Measurements from ENCODE around the gene MAP4K3. TPM values are rescaled to one million over a fixed set of nuclear protein-coding genes. Genes with fewer than 3 reads are reported as not detected.

The MAP4K3 gene
- total RNA-seq (2014; rRNA removed; shearing (Covaris generic)), result 68.4 and 73.1 TPM in 2 replicates
- polyA plus RNA-seq (2015; cell fraction: cytosol; rRNA removed), result 25.8 and 39.0 TPM in 2 replicates
- 45.6 and 68.0 TPM in 2 replicates for polyA plus RNA-seq (2015; cell fraction: nucleus; rRNA removed)

DNA sequence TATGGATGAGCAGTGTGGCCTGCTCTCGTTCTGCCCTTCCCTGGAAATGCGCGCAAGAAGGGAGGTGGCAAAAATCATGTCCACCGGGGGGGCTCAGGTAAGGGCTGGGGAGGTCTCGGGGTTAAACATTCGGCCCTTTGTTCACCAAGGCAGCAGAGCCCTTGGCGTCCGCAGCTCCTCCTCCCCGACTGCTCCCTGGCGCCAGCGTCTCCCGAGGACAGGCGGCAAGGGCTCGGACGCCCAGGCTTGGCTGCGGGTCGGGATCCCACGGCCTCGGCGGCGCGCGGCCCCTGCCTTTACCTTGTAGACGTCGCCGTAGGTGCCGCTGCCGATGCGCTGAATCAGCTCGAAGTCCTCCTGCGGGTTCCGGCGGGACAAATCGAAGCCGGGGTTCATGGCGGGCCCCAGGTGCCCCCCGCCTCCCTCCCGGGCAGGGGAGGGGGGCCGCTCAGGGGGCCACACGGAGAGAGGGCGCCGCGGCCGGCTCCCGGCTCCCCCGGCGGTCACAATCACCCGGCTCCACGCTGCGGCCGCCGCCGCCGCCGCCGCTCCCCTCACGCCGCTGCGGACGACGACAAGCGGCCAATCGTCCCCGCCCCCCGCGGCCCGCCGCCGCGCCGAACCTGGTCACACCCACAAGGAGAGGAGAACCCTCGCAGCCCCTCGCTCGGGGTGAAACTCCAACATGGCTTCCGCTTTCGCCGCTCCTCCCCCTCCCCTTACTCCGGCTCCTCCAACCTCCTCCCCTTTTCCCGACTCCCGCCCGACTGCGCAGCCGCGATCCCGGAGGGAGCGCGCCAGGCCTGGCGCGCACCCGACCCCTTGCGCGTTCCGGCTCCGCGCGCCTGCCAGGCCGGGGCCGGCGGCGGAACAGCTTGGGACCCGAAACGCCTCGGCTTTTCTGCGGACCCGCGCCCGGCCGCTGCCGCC lies at the start of gene MAP4K3:
Gene MAP4K3 (minus strand): TSS at position 694 of the 930 bp plus-strand sequence. CDS start 298 bp downstream, at position 396.
- in situ Hi-C loops (cut with HindIII; ENCODE audit: low pct_unique_long_range_greater_than_20kb, low sequenced_read_pairs), result no loop called here
- DNase-seq (ENCODE audit: low read depth, low spot score), result peak; percentile 98

DNA sequence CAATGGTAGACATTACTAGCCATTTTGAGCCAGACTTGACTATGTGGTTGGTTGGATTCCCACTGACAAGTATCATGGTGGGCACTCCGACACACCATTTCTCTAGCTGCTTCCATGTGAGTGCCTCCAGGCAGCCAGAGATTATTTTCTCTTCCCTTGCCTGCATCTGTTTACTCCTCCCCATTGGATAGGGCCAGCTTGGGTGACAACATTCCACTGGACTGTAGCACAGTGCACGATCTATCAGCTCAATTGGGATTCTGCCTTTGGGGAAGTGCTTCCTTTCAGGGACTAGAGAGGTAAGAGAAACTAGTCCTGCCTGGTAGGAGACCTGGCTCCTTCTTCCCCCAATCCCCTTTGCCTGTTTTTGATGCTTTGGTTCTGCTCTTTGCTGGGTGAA lies 49.0 kb upstream of the MAP4K3 start:
- in situ Hi-C loops (cut with HindIII; ENCODE audit: low pct_unique_long_range_greater_than_20kb, low sequenced_read_pairs), result no loop called here
- DNase-seq (ENCODE audit: low read depth, low spot score), result peak; percentile 37

GRCh38 chr2:39484620-39485495 lies 47.8 kb upstream of the MAP4K3 start:
- in situ Hi-C loops (cut with HindIII; ENCODE audit: low pct_unique_long_range_greater_than_20kb, low sequenced_read_pairs), result no loop called here
- DNase-seq (ENCODE audit: low read depth, low spot score), result no peak

- in situ Hi-C loops (cut with HindIII; ENCODE audit: low pct_unique_long_range_greater_than_20kb, low sequenced_read_pairs), result no loop called here
- DNase-seq (ENCODE audit: low read depth, low spot score), result no peak
Measured at GRCh38 chr2:39484206-39484605, 47.1 kb upstream of the MAP4K3 start.

DNA sequence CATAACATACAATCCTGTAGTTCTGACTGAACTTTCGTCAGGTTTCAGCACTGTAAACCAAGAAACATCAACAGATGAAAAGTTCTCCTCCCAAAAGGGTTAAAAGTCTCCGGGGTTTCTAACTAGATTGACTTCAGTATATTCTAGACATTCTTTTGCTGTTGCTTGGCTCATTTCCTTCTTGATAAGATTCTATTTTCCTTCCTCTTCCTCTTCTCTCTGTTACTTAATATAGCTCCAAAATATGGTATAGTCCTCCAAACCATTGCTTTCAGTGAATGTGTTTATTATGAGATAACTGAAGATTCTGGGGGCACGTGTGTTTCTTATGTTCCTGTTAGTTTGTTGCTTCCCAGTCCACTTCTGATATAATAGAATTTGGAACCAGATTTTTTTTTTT lies 46.4 kb upstream of the MAP4K3 start:
- DNase-seq (ENCODE audit: low read depth, low spot score), result no peak
- in situ Hi-C loops (cut with HindIII; ENCODE audit: low pct_unique_long_range_greater_than_20kb, low sequenced_read_pairs), result no loop called here

DNA sequence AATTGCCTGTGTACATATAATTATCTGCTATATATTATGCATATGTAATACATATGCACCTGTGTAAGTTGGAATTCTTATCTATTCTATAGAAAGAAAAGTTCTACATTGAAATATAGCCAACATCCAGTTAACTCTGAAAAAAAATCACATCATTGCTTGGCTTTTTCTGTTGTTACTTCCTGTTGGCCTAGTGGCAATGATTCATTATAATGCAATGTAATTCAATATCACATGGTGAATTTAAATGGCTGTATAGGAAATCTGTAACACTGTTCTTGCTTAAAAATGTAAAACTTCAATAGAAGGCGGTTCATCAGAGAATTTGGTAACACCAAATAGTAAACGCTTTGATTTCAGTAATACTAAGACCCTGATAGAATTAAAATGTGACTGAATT lies 44.5 kb upstream of the MAP4K3 start:
- DNase-seq (ENCODE audit: low read depth, low spot score), result peak; percentile 53
- in situ Hi-C loops (cut with HindIII; ENCODE audit: low pct_unique_long_range_greater_than_20kb, low sequenced_read_pairs), result no loop called here

GRCh38 chr2:39479696-39480095 lies 42.6 kb upstream of the MAP4K3 start:
- DNase-seq (ENCODE audit: low read depth, low spot score), result no peak
- in situ Hi-C loops (cut with HindIII; ENCODE audit: low pct_unique_long_range_greater_than_20kb, low sequenced_read_pairs), result no loop called here

- no peak for DNase-seq (ENCODE audit: low read depth, low spot score)
- in situ Hi-C loops (cut with HindIII; ENCODE audit: low pct_unique_long_range_greater_than_20kb, low sequenced_read_pairs), result no loop called here
Measured at GRCh38 chr2:39479053-39479670, 42.1 kb upstream of the MAP4K3 start.

DNA sequence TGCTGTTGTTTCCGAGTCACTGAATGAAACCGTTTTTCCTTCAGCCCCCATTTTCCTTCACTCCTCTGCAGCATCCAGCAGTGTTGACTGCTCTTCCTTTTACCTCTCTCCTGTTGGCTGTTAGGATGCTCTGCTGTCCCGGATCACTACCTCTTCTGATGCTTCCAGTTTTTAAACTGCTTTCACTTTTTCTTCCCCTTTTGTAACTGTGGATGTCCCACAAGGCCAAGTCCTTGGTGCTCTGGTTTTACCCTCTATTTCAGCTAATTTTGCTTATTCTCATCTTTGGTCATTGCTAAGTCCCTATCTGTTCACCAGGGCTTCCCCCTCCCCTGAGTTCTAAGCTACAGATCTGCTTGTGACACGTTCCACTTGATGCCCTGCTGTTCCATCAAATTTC lies 39.4 kb upstream of the MAP4K3 start:
- DNase-seq (ENCODE audit: low read depth, low spot score), result no peak
- in situ Hi-C loops (cut with HindIII; ENCODE audit: low pct_unique_long_range_greater_than_20kb, low sequenced_read_pairs), result no loop called here

GRCh38 chr2:39475006-39475405 lies 37.9 kb upstream of the MAP4K3 start:
- in situ Hi-C loops (cut with HindIII; ENCODE audit: low pct_unique_long_range_greater_than_20kb, low sequenced_read_pairs), result no loop called here
- DNase-seq (ENCODE audit: low read depth, low spot score), result no peak

- in situ Hi-C loops (cut with HindIII; ENCODE audit: low pct_unique_long_range_greater_than_20kb, low sequenced_read_pairs), result no loop called here
- DNase-seq (ENCODE audit: low read depth, low spot score), result no peak
Measured at GRCh38 chr2:39470580-39470979, 33.5 kb upstream of the MAP4K3 start.

DNA sequence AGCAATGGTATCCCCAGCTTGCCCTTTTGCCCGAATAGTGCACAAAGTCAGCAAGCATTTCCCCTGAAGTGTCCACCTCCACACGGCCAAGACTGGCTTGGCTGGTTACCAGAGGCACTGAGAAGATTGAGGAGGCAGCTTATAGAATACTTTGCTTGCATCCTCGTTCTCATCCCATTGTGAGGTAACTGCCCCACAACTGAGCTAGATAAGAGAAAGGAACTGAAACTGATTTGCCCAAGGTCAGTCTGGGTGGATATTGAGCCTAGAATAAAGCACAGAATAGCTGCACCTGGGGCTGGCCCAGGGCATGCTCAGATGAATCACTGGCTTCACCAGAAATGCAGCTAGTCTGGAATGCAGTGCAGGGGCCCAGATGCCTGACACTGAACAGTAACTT lies 32.7 kb upstream of the MAP4K3 start:
- in situ Hi-C loops (cut with HindIII; ENCODE audit: low pct_unique_long_range_greater_than_20kb, low sequenced_read_pairs), result no loop called here
- DNase-seq (ENCODE audit: low read depth, low spot score), result peak; percentile 42

DNA sequence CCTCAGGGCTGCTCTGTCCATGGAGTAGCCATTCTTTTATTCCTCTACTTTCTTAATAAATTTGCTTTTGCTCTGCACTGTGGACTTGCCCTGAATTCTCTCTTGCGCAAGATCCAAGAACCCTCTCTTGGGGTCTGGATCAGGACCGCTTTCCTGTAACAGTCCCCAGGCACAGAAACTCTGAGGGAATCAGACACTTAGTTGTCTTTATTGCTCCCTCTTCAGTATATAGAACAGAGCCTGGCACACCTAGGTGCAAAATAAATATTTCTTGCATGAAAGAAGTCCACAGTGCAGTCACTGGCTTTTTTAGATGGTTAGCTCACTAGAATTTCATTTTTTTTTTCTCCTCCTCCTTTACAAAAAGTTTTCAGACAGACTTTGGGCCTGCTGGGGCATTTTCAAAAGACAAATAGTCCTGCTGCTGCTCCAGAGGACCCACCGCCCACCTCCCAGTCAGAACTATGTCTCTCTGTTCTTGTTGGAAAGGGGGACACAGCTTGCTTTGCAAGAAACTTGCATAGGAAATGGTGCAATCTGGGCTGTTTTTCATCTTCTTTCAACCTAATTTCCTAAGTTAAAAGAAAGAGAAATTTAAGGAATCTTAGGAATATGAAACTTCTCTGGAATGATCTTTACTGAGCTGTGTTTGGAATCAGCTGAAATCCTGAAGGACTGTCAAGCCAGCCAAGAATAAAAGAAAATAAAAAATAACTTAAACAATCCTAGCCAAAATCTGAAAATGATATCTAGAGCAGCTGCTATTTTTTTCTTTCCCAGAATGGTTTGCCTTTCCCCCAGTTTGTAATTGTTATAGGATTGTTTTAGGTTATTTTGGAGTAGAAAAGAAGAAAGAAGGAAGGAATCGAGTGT lies 31.7 kb upstream of the MAP4K3 start:
- DNase-seq (ENCODE audit: low read depth, low spot score), result no peak
- in situ Hi-C loops (cut with HindIII; ENCODE audit: low pct_unique_long_range_greater_than_20kb, low sequenced_read_pairs), result no loop called here

DNA sequence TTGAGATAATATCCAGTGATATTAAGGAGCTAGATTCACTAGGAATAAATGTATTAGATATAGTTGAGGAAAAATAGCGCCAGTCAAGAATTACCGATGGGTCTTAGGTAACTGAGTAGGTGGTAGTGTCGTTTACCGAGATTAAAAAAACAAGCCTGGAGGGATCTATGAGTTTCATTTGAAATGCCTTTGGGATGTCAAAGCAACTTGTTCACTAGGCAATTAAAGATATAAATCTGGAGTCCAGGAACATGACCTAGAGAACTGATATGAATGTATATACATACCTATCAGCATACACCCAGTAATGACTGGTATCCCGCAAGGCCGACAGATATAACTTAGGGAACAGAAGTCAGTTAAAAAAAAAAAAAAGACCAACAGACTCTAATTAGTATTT lies 29.2 kb upstream of the MAP4K3 start:
- no peak for DNase-seq (ENCODE audit: low read depth, low spot score)
- in situ Hi-C loops (cut with HindIII; ENCODE audit: low pct_unique_long_range_greater_than_20kb, low sequenced_read_pairs), result no loop called here

- in situ Hi-C loops (cut with HindIII; ENCODE audit: low pct_unique_long_range_greater_than_20kb, low sequenced_read_pairs), result no loop called here
- DNase-seq (ENCODE audit: low read depth, low spot score), result no peak
Measured at GRCh38 chr2:39464864-39465263, 27.8 kb upstream of the MAP4K3 start.

DNA sequence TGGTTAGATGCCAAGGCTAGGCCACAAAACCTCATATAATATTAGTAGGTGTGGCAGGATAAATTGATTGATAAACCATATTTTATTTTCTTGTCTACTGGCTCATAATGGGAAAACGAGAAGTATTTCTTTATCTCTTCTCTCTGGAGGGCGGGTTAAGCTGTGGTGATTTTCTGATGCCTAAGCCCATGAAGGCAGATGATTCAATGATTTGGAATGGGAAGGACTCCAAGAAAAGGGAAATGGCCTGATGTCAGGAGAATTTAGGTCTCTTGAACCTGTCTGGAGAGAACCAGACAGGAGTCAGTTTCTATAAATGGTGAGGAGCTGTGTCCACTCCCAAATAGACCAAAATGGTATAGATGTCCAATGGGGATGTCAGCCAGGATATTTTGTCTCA lies 18.7 kb upstream of the MAP4K3 start:
- DNase-seq (ENCODE audit: low read depth, low spot score), result no peak
- in situ Hi-C loops (cut with HindIII; ENCODE audit: low pct_unique_long_range_greater_than_20kb, low sequenced_read_pairs), result no loop called here

DNA sequence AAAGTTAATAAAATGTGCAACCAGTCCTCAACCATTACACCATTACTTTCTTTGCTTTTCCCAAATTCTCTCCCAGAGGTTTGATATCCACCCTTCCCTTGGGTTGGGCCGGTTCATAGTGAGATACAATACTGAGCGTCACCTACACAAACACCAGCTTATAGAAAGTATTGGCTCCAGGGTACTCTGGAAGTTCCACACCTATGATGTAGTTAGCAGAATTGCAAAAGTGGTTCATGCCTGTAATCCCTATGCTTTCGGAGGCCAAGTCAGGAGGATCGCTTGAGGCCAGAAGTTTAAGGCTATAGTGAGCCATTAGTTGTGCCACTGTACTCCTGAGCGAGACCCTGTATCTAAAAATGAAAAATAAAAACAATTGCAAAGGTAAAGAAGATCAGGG lies 15.3 kb upstream of the MAP4K3 start:
- no peak for DNase-seq (ENCODE audit: low read depth, low spot score)
- in situ Hi-C loops (cut with HindIII; ENCODE audit: low pct_unique_long_range_greater_than_20kb, low sequenced_read_pairs), result no loop called here

Data from SK-MEL-5 (cell line).